Measurements from ENCODE around the gene LYRM1.

Gene LYRM1

GRCh38 chr16:20870122-20870820, 30.3 kb upstream of the LYRM1 start:
- no peak for TF ChIP-seq PAX5 (IDR thresholded peaks at IDR 0.05; ENCODE audit: insufficient read depth, low read length, severe bottlenecking)
- TF ChIP-seq POU2F2 (IDR thresholded peaks at IDR 0.05; ENCODE audit: low read depth, low read length), result no peak
- TF ChIP-seq SPI1 (IDR thresholded peaks at IDR 0.05; ENCODE audit: low read depth, low read length), result peak; percentile 74
- FAIRE-seq (no peak), DNase-seq (ENCODE audit: insufficient read length, low spot score) (no peak)

DNA sequence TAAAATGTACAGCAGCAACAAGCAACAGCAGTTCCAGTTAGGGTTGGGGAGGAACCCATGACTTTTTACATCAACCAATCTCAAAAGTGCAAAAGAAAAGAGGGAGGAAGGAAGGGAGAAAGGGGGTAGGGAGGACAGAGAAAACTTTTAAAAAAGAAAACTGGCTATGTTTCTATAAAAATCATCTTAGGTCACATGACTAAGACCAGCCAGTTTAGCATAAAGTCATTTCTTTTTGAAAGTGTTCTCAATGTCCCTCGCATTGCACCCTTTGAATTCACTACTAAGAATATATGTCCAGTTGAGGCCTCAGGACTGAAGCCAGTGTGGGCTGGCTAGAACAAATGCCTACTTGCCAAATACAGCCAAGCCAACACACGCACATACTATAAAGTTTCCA, 29.3 kb upstream of the LYRM1 start:
- DNase-seq (ENCODE audit: insufficient read length, low spot score) (no peak), FAIRE-seq (no peak)
- TF ChIP-seq POLR2A (IDR thresholded peaks at IDR 0.05; ENCODE audit: low read depth, low read length) (no peak), POLR2AphosphoS5 (IDR thresholded peaks at IDR 0.05; ENCODE audit: low read depth, low read length) (no peak), PAX5 (IDR thresholded peaks at IDR 0.05; ENCODE audit: insufficient read depth, low read length, severe bottlenecking) (no peak), SPI1 (IDR thresholded peaks at IDR 0.05; ENCODE audit: low read depth, low read length) (no peak), TAF1 (IDR thresholded peaks at IDR 0.05; ENCODE audit: low read depth, low read length) (no peak), POU2F2 (IDR thresholded peaks at IDR 0.05; ENCODE audit: low read depth, low read length) (no peak)

GRCh38 chr16:20871941-20872815, 28.4 kb upstream of the LYRM1 start:
- TF ChIP-seq PAX5 (IDR thresholded peaks at IDR 0.05; ENCODE audit: insufficient read depth, low read length, severe bottlenecking), result no peak
- peak; percentile 25; the same call in 1 of the 2 replicates for TF ChIP-seq SPI1 (IDR thresholded peaks at IDR 0.05; ENCODE audit: low read depth, low read length)
- no peak for TF ChIP-seq POLR2A (IDR thresholded peaks at IDR 0.05; ENCODE audit: low read depth, low read length)
- TF ChIP-seq POU2F2 (IDR thresholded peaks at IDR 0.05; ENCODE audit: low read depth, low read length), result no peak
- TF ChIP-seq TAF1 (IDR thresholded peaks at IDR 0.05; ENCODE audit: low read depth, low read length), result no peak
- DNase-seq (ENCODE audit: insufficient read length, low spot score) (no peak), FAIRE-seq (no peak)

DNA sequence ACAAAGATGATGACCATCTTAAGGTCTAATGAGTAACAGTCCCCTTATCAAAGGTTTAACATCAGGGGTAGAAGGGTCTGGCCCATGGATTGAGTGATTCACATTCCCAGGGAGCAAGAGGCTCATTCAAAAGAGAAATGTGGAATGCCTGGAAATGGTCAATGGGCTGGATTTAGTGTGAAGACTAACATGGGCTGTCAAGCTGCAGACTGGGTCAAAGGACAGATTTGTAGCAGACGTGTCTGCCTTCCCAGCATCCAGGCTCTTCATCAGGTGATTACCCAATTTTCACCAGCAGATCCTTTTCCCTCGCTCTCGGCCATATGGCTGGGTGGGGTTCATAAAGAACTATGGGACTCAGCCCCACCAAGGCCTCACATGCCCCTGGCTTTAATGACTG, 27.2 kb upstream of the LYRM1 start:
- TF ChIP-seq POLR2A (IDR thresholded peaks at IDR 0.05; ENCODE audit: low read depth, low read length) (no peak), PAX5 (IDR thresholded peaks at IDR 0.05; ENCODE audit: insufficient read depth, low read length, severe bottlenecking) (no peak), TAF1 (IDR thresholded peaks at IDR 0.05; ENCODE audit: low read depth, low read length) (no peak), POU2F2 (IDR thresholded peaks at IDR 0.05; ENCODE audit: low read depth, low read length) (no peak), POLR2AphosphoS5 (IDR thresholded peaks at IDR 0.05; ENCODE audit: low read depth, low read length) (no peak), SPI1 (IDR thresholded peaks at IDR 0.05; ENCODE audit: low read depth, low read length) (no peak)
- DNase-seq (ENCODE audit: insufficient read length, low spot score), result no peak
- no peak for FAIRE-seq

DNA sequence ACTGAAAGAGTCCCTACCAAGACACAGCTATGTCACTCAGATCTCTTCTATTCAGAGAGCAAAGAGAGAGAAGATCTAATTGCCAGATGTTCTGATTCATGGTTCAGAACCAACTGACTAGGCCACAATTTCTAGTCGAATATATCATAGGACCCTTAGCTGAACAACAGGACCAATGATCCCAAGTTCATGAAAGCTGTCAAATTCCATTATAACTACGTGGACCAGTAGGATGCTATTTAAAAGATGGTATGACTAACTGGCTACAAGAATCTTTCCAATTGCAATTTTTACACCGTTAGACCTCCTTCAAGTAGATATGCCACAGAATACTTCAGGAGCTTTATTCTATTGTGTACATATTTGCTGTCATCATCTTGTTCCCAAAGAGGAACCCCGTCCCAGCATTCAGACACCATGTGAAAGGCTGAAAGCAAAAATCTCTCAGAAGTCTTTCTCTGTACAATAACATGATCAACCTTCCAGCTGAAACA, 26.4 kb upstream of the LYRM1 start:
- no peak for DNase-seq (ENCODE audit: insufficient read length, low spot score)
- TF ChIP-seq POLR2AphosphoS5 (IDR thresholded peaks at IDR 0.05; ENCODE audit: low read depth, low read length) (no peak), SPI1 (IDR thresholded peaks at IDR 0.05; ENCODE audit: low read depth, low read length) (no peak), PAX5 (IDR thresholded peaks at IDR 0.05; ENCODE audit: insufficient read depth, low read length, severe bottlenecking) (no peak), TAF1 (IDR thresholded peaks at IDR 0.05; ENCODE audit: low read depth, low read length) (no peak), POU2F2 (IDR thresholded peaks at IDR 0.05; ENCODE audit: low read depth, low read length) (no peak), POLR2A (IDR thresholded peaks at IDR 0.05; ENCODE audit: low read depth, low read length) (no peak)
- FAIRE-seq, result peak; percentile 55

DNA sequence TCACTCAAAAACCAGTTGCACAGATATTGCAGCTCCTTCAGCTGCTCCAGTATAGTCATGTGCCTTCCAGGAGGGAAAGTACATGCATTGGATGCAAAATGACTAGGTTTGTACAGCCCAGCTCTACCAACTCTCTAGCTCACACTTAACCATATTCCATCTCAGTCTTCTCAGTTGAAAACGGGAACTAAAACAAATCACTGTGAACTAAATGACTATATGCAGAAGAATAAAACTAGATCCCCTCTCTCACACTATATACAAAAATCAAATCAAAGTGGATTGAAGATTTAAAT, 25.3 kb upstream of the LYRM1 start:
- FAIRE-seq, result no peak
- no peak for DNase-seq (ENCODE audit: insufficient read length, low spot score)
- no peak for TF ChIP-seq SPI1 (IDR thresholded peaks at IDR 0.05; ENCODE audit: low read depth, low read length)
- TF ChIP-seq POLR2A (IDR thresholded peaks at IDR 0.05; ENCODE audit: low read depth, low read length), result no peak
- TF ChIP-seq POU2F2 (IDR thresholded peaks at IDR 0.05; ENCODE audit: low read depth, low read length), result no peak
- no peak for TF ChIP-seq PAX5 (IDR thresholded peaks at IDR 0.05; ENCODE audit: insufficient read depth, low read length, severe bottlenecking)
- TF ChIP-seq POLR2AphosphoS5 (IDR thresholded peaks at IDR 0.05; ENCODE audit: low read depth, low read length), result no peak
- TF ChIP-seq TAF1 (IDR thresholded peaks at IDR 0.05; ENCODE audit: low read depth, low read length), result no peak

DNA sequence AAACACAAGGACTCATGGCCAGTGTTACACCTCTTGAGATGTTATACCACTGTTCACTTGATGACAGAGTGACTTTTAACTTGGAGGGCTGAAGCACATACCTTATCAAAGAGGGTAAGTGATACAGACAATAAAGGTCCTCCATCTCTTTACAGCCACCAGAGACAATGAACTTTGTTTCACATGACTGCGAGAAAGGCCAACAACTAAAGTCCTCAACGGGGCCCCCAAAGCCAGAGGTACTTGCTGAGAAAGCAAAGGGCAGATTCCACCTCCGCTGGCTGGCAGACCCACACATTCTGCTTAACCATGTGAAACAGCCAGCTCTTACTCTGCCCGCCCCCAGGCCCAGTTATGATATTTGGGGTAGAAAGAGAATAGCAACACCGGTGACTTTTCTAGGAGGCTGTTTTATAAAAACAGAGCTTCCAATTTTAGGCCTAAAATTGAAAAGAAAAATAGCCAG, 21.9 kb upstream of the LYRM1 start:
- FAIRE-seq, result no peak

DNA sequence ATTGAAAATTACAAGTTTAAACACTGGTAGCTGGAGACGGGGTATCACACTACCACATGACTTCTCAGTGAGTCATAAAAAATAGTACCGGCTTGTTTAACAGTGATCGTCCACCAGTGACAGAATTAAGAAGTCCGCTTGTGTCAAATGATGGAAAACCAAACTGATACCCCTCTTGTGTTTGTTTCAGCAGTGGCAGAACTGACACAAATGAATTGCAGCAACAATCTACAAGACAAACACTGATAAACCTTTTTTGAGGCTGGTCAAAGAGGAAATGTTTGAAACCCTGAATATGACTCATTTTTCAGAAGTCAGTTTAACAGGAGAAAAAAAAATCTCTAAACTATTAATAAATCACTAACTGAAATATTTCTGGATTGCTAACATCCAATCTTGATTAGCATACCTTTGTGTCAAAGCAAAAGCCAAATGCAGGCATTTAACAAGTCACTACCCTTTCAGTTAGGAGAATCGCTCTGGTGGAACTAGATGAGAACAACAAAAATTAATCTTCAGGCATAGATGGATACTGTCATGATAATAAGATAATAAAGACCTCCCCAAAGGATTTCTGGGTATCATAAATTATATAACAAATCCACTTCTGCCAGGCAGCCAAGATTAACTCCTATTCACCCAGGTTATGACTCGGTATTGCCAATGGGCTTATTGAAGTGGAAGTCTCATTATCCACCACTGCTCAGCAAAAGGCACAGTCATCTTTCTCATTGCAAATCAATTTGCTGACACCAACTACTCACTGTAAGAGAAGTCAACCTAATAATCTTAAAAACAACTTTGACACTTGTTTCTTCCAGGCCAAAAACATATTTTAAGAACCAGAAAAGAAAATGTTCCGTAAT, 21.2 kb upstream of the LYRM1 start:
- DNase-seq (ENCODE audit: insufficient read length, low spot score), result no peak
- no peak for FAIRE-seq
- TF ChIP-seq SPI1 (IDR thresholded peaks at IDR 0.05; ENCODE audit: low read depth, low read length), result 0 out of 2 replicates have a peak, but pooled peaks have one; percentile 33
- TF ChIP-seq POU2F2 (IDR thresholded peaks at IDR 0.05; ENCODE audit: low read depth, low read length), result no peak
- TF ChIP-seq POLR2AphosphoS5 (IDR thresholded peaks at IDR 0.05; ENCODE audit: low read depth, low read length), result no peak

More for the DNA sequence above, 21.9 kb upstream of the LYRM1 start:
- DNase-seq (ENCODE audit: insufficient read length, low spot score), result no peak
- TF ChIP-seq POLR2AphosphoS5 (IDR thresholded peaks at IDR 0.05; ENCODE audit: low read depth, low read length), result no peak
- TF ChIP-seq PAX5 (IDR thresholded peaks at IDR 0.05; ENCODE audit: insufficient read depth, low read length, severe bottlenecking), result no peak

- no peak for DNase-seq (ENCODE audit: insufficient read length, low spot score)
- no peak for FAIRE-seq
- no peak for TF ChIP-seq POLR2AphosphoS5 (IDR thresholded peaks at IDR 0.05; ENCODE audit: low read depth, low read length)
- no peak for TF ChIP-seq SPI1 (IDR thresholded peaks at IDR 0.05; ENCODE audit: low read depth, low read length)
- no peak for TF ChIP-seq TAF1 (IDR thresholded peaks at IDR 0.05; ENCODE audit: low read depth, low read length)
- no peak for TF ChIP-seq POLR2A (IDR thresholded peaks at IDR 0.05; ENCODE audit: low read depth, low read length)
- TF ChIP-seq POU2F2 (IDR thresholded peaks at IDR 0.05; ENCODE audit: low read depth, low read length), result no peak
- TF ChIP-seq PAX5 (IDR thresholded peaks at IDR 0.05; ENCODE audit: insufficient read depth, low read length, severe bottlenecking), result no peak
These were observed 19.6 kb upstream of the LYRM1 start for GRCh38 chr16:20880867-20881502.
